ENCODE data around the gene PLK5. TPM values are rescaled to one million over a fixed set of nuclear protein-coding genes. Genes with fewer than 3 reads are reported as not detected.
A peak's percentile ranks its signal among the peaks of the same experiment; 100 is the strongest.

The PLK5 gene
- total RNA-seq, 1 experiment from 2014 or later: not detected

DNA sequence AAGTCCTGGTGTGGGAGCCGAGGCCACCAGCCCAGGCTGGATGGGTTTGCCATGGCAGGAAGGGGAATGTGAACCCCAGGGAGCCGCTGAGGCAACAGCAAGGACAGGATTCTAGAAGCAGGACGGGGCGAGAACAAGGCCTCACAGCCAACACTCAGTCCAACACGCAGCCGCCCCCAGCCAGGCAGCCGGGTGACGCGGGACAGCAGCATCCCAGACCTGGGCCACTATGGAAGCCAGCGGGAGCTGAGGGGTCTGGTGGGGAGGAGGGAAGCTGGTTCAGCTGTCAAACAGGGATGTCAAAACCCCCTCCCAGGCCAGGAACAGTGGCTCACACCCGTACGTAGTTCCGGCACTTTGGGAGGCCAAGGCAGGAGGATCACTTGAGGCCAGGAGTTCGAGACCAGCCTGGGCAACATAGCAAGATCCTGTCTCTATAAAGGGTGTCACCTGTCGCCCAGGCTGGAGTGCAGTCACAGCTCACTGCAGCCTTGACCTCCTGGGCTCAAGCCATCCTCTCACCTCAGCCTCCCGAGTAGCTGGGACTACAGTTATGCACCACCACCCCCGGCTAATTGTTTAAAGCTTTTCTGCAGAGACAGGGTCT, 37.5 kb downstream of the PLK5 start:
- ChIA-PET POLR2A (ENCODE audit: low non-redundant PET) (no interaction called here), CTCF (interaction anchor here (0.7 kb wide), 1 partner anchor 15 kb away, joined by 3 read pairs; no protein-coding TSS in a partner anchor)
- Histone ChIP-seq H3K36me3 (ENCODE audit: insufficient read depth, low read length, poor library complexity, severe bottlenecking) (peaks cover 11% of the 10 kb centered on the region), H3K27ac (ENCODE audit: low read depth, low read length, poor library complexity, severe bottlenecking) (no peak overlapping the region), H3K9me3 (ENCODE audit: low read depth, low read length, poor library complexity, severe bottlenecking) (no peaks in the 10 kb centered on the region), H3K27me3 (replicated peaks; ENCODE audit: insufficient read depth, low read depth, low read length, poor library complexity) (no peaks in the 10 kb centered on the region), H3K4me1 (ENCODE audit: insufficient read depth, low read length, poor library complexity, severe bottlenecking) (peaks cover 7% of the 10 kb centered on the region), H3K4me3 (ENCODE audit: low read depth, low read length, poor library complexity, severe bottlenecking) (no peak overlapping the region)
- BruUV-seq (replicated peaks): no TSS peak
- intact Hi-C loops (cut with micrococcal nuclease; ENCODE audit: unreplicated experiment): no loop called here
- TF ChIP-seq EZH2 (IDR thresholded peaks at IDR 0.05; ENCODE audit: borderline replicate concordance, low read depth, low read length, poor library complexity, severe bottlenecking): no peak
- TF ChIP-seq, protein P1, sequence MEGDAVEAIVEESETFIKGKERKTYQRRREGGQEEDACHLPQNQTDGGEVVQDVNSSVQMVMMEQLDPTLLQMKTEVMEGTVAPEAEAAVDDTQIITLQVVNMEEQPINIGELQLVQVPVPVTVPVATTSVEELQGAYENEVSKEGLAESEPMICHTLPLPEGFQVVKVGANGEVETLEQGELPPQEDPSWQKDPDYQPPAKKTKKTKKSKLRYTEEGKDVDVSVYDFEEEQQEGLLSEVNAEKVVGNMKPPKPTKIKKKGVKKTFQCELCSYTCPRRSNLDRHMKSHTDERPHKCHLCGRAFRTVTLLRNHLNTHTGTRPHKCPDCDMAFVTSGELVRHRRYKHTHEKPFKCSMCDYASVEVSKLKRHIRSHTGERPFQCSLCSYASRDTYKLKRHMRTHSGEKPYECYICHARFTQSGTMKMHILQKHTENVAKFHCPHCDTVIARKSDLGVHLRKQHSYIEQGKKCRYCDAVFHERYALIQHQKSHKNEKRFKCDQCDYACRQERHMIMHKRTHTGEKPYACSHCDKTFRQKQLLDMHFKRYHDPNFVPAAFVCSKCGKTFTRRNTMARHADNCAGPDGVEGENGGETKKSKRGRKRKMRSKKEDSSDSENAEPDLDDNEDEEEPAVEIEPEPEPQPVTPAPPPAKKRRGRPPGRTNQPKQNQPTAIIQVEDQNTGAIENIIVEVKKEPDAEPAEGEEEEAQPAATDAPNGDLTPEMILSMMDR (conservative IDR thresholded peaks at IDR 0.05; ENCODE audit: low read depth, low read length): no peak
- no peak for DNase-seq (ENCODE audit: low spot score)

DNA sequence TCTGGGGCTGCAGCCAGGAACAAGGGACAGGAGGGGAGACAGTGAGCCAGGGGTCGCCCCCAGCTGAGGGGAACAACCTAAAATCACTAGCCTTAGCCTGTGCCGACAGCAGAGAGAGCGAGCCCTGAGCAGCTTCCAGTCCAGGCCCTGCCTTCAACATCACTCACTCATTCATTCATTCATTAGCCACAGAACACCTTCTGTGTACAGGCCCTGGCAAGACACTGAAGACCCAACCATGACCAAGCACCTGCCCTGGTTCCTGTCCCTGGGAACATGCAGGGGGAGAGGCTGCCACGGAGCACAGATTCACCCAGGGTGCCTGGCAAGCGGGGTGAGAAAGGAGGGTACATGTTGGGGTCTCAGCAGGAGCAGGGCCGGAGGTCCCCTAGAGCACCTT, 39.4 kb downstream of the PLK5 start:
- H3K36me3 ChIP-seq (ENCODE audit: insufficient read depth, low read length, poor library complexity, severe bottlenecking): peaks cover 6% of the 10 kb centered on the region
- no peaks in the 10 kb centered on the region for H3K27me3 ChIP-seq (replicated peaks; ENCODE audit: insufficient read depth, low read depth, low read length, poor library complexity)
- no peaks in the 10 kb centered on the region for H3K9me3 ChIP-seq (ENCODE audit: low read depth, low read length, poor library complexity, severe bottlenecking)
- peaks cover 7% of the 10 kb centered on the region for H3K4me1 ChIP-seq (ENCODE audit: insufficient read depth, low read length, poor library complexity, severe bottlenecking)
- no peak overlapping the region for H3K27ac ChIP-seq (ENCODE audit: low read depth, low read length, poor library complexity, severe bottlenecking)
- no peak overlapping the region for H3K4me3 ChIP-seq (ENCODE audit: low read depth, low read length, poor library complexity, severe bottlenecking)
- intact Hi-C loops (cut with micrococcal nuclease; ENCODE audit: unreplicated experiment): no loop called here
- CTCF ChIA-PET: no interaction called here
- BruUV-seq (replicated peaks): no TSS peak
- POLR2A ChIA-PET (ENCODE audit: low non-redundant PET): no interaction called here
- DNase-seq (ENCODE audit: low spot score): no peak
- no peak for TF ChIP-seq EZH2 (IDR thresholded peaks at IDR 0.05; ENCODE audit: borderline replicate concordance, low read depth, low read length, poor library complexity, severe bottlenecking)
- TF ChIP-seq, protein P1 (conservative IDR thresholded peaks at IDR 0.05; ENCODE audit: low read depth, low read length): no peak

- H3K36me3 ChIP-seq (ENCODE audit: insufficient read depth, low read length, poor library complexity, severe bottlenecking): peaks cover 6% of the 10 kb centered on the region
- CTCF ChIA-PET: interaction anchor here (0.7 kb wide), 1 partner anchor 711 kb away, joined by 3 read pairs; no protein-coding TSS in a partner anchor
- POLR2A ChIA-PET (ENCODE audit: low non-redundant PET): no interaction called here
- H3K27ac ChIP-seq (ENCODE audit: low read depth, low read length, poor library complexity, severe bottlenecking): peak overlapping the region; percentile 96
- intact Hi-C loops (cut with micrococcal nuclease; ENCODE audit: unreplicated experiment): no loop called here
- H3K27me3 ChIP-seq (replicated peaks; ENCODE audit: insufficient read depth, low read depth, low read length, poor library complexity): no peaks in the 10 kb centered on the region
- peak overlapping the region; percentile 96 for H3K4me3 ChIP-seq (ENCODE audit: low read depth, low read length, poor library complexity, severe bottlenecking)
- H3K4me1 ChIP-seq (ENCODE audit: insufficient read depth, low read length, poor library complexity, severe bottlenecking): peaks cover 7% of the 10 kb centered on the region
- TF ChIP-seq, protein P1 (conservative IDR thresholded peaks at IDR 0.05; ENCODE audit: low read depth, low read length): no peak
- no peak for TF ChIP-seq EZH2 (IDR thresholded peaks at IDR 0.05; ENCODE audit: borderline replicate concordance, low read depth, low read length, poor library complexity, severe bottlenecking)
- BruUV-seq (replicated peaks): no TSS peak
- H3K9me3 ChIP-seq (ENCODE audit: low read depth, low read length, poor library complexity, severe bottlenecking): no peaks in the 10 kb centered on the region
- DNase-seq (ENCODE audit: low spot score): peak; percentile 75
Measured at GRCh38 chr19:1566392-1567115, 42.7 kb downstream of the PLK5 start.

All from A673 (cell line).